ENCODE data around the gene NKPD1.

DNA sequence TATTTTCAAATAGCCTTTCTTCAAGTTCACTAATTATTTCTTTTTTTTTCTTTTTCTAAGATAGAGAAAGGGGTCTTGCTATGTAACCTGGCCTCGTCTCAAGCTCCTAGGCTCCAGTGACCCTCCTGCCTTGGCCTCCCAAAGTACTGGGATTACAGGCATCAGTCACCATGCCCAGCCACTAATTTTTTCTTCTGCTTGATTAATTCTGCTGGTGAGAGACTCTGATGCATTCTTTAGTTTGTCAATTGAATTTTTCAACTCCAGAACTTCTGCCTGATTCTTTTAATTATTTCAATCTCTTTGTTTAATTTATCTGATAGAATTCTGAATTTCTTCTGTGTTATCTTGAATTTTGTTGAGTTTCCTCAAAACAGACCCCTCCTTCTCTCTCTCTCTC lies 29.2 kb upstream of the NKPD1 start:
- TF ChIP-seq CTCF (IDR thresholded peaks at IDR 0.05 in 2 of 3, conservative IDR thresholded peaks at IDR 0.05 in 1 of 3; ENCODE audit: insufficient read depth in 2 of 3, low read depth in 1 of 3, low read length in 3 of 3), result no peak
- TF ChIP-seq ZKSCAN8 (CRISPR knock-in tag; IDR thresholded peaks at IDR 0.05), result no peak
- TF ChIP-seq ZNF12 (CRISPR knock-in tag; IDR thresholded peaks at IDR 0.05), result no peak
- no peak for TF ChIP-seq MXI1 (IDR thresholded peaks at IDR 0.05; ENCODE audit: low read depth, low read length)
- no peak for TF ChIP-seq EP300 (IDR thresholded peaks at IDR 0.05; ENCODE audit: low read length)
- TF ChIP-seq SP1 (CRISPR knock-in tag; IDR thresholded peaks at IDR 0.05), result no peak
- no peak for TF ChIP-seq ZBTB2 (IDR thresholded peaks at IDR 0.05)
- no peak for TF ChIP-seq KLF1 (tag; IDR thresholded peaks at IDR 0.05)
- TF ChIP-seq PHF21A (IDR thresholded peaks at IDR 0.05; ENCODE audit: borderline replicate concordance, low read depth), result no peak
- TF ChIP-seq SPI1 (IDR thresholded peaks at IDR 0.05; ENCODE audit: borderline replicate concordance, low read depth, low read length), result no peak
- no peak for TF ChIP-seq ZBTB7A (IDR thresholded peaks at IDR 0.05; ENCODE audit: borderline replicate concordance, control insufficient read depth, low read depth, low read length)

Measured in K562 (cell line).